ENCODE measurements around the gene STAT3.

- TF ChIP-seq CTCF (IDR thresholded peaks at IDR 0.05) = no peak
- no peak for TF ChIP-seq POLR2A (IDR thresholded peaks at IDR 0.05)
Observed at GRCh38 chr17:42281571-42282096, 106.6 kb downstream of the STAT3 start.
